Tibial artery (tissue), 4 donors: Measurements from ENCODE around the gene KPNA6.
"Not testable (repeated sequence)": the region's sequence is repeated elsewhere in the genome, so short reads cannot be mapped to it uniquely, and the experiment has no call there.

Experiments
- DNase-seq, 2 donors: peaks; one replicate each; pipeline ENCODE4 v3.0.0-alpha.2; 2019
- H3K27ac ChIP-seq, 2 donors: fragments of 200-600 bp; sonication (generic) in 1 of 2; 1 replicate in 1 of 2; 2 replicates in 1 of 2; pipeline ENCODE4 v1.5.1; 2018 to 2019; ENCODE audit warnings: mild to moderate bottlenecking in 1 of 2
- H3K27me3 ChIP-seq, 2 donors: fragments of 200-600 bp; sonication (generic) in 1 of 2; one replicate each; pipeline versions ENCODE4 v1.5.1 to v1.6.0; 2016 to 2019
- H3K36me3 ChIP-seq, 3 donors: fragments of 200-600 bp; sonication (generic) in 2 of 3; one replicate each; pipeline ENCODE4 v1.5.1; 2016 to 2019; ENCODE audit warnings: mild to moderate bottlenecking in 2 of 3
- H3K4me1 ChIP-seq, 4 donors: fragments of 200-600 bp; sonication (generic) in 2 of 4; 1 replicate in 3 of 4; 2 replicates in 1 of 4; pipeline ENCODE4 v1.5.1; 2016 to 2019
- H3K4me3 ChIP-seq, 2 donors: fragments of 200-600 bp; sonication (generic) in 1 of 2; 1 replicate in 1 of 2; 2 replicates in 1 of 2; pipeline ENCODE4 v1.5.1; 2018 to 2019; ENCODE audit warnings: mild to moderate bottlenecking in 2 of 2
- H3K9me3 ChIP-seq, 3 donors: fragments of 200-600 bp; sonication (generic) in 1 of 3; one replicate each; pipeline ENCODE4 v1.5.1; 2016 to 2019
- intact Hi-C: fragments of 100-400 bp; cut with DNase I; formaldehyde crosslinking; loops from one replicate; pipeline ENCODE4 v1.15.0; 2023; ENCODE audit warnings: low total_unique reads
- TF ChIP-seq, protein P1 (sequence below), 2 experiments: fragments of 200-600 bp in 1 of 2; fragments of 450-650 bp in 1 of 2; IDR thresholded peaks; one replicate each; pipeline ENCODE4 v1.5.1; 2017 to 2019; ENCODE audit warnings: antibody characterized with exemption in 2 of 2, mild to moderate bottlenecking in 1 of 2, moderate library complexity in 1 of 2

KPNA6 gene

DNA sequence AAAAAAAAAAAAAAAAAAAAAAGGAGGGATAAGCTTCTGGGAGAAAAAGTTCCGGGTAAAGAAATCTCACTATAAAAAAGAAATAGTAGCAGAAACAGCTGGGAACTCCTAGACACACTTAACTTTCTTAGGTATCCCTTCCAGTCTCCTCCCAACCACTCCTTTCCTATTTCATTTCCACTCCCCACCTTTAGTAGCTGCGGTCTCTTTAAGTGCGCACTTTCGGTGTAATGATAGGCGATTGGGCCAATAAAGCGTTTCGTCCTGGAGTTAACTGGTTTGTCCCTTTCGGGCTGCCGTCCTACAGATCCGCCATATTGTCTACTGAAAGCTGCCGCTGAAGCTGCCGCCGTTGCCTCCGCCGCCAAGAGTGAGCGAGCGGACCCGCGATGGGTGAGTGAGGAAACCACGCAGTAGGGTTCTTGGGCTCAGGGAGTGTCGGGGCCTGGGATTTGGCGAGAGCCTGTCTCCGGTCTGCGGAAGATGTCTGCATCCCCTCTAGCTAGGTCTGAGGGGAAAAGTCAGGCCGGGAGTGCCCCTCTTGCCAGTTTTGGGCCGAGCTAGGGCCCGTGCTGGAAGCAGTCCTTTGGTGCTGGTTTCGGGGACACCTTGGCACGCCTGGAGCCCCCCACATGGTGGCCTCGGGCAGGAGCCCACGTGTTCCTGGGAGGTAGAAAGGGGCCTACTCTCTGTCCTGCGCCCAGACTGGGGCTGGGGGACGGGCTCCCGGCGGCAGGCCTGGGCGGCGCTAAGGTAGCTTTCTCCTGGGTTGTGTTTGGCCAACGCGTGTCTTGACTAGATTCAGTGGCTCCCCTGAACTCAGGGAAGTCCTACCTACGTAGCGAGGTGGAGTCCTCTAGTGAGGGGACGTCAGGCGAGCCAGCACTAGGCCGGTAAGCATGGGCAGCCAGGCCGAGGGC is at the start of gene KPNA6:
KPNA6 (plus strand) TSS at position 315 of the 920 bp plus-strand sequence; CDS start at position 390, 75 bp downstream.
- H3K4me3 ChIP-seq: peak within 1 kb of the TSS; percentile 79 to 86
- H3K27ac ChIP-seq: peak within 1 kb of the TSS; percentile 86 to 90
- intact Hi-C loops: loop anchor here (5.0 to 10.0 kb wide), 2 partner anchors 36 to 1827 kb away; partner anchors contain the start of gene TMEM39B
- TF ChIP-seq, protein P1, sequence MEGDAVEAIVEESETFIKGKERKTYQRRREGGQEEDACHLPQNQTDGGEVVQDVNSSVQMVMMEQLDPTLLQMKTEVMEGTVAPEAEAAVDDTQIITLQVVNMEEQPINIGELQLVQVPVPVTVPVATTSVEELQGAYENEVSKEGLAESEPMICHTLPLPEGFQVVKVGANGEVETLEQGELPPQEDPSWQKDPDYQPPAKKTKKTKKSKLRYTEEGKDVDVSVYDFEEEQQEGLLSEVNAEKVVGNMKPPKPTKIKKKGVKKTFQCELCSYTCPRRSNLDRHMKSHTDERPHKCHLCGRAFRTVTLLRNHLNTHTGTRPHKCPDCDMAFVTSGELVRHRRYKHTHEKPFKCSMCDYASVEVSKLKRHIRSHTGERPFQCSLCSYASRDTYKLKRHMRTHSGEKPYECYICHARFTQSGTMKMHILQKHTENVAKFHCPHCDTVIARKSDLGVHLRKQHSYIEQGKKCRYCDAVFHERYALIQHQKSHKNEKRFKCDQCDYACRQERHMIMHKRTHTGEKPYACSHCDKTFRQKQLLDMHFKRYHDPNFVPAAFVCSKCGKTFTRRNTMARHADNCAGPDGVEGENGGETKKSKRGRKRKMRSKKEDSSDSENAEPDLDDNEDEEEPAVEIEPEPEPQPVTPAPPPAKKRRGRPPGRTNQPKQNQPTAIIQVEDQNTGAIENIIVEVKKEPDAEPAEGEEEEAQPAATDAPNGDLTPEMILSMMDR (IDR thresholded peaks at IDR 0.05): no peak
- H3K36me3 ChIP-seq: peaks cover 0 to under 1% (median 0%) of the 10 kb centered on the region in 3 donors
- peak; percentile 88 to 95 for DNase-seq
- no peaks in the 10 kb centered on the region for H3K27me3 ChIP-seq
- no peaks in the 10 kb centered on the region for H3K9me3 ChIP-seq
- H3K4me1 ChIP-seq: peaks cover 0 to 48% (median 35%) of the 10 kb centered on the region in 4 donors

DNA sequence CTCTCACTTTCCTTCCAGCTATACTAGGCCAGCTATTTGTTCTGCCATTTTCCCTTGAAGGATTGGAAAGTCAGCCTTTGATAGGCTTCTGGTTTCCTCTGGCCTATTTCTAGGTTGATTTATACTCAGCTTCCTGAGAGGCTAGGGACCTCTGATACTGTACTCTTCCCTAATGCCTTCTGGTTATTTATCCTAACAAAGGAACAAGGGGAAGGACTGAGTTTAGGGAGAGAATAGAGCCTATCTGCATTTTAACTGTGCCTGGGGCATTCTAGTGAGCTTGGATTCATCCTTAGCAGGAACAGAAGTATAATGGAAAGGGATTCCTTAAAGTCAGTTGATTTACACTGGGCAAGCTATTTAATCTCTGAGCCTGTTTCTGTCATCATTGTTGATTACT is 46.9 kb upstream of the KPNA6 start:
- H3K36me3 ChIP-seq: peaks cover 25 to 43% (median 33%) of the 10 kb centered on the region in 3 donors

DNA sequence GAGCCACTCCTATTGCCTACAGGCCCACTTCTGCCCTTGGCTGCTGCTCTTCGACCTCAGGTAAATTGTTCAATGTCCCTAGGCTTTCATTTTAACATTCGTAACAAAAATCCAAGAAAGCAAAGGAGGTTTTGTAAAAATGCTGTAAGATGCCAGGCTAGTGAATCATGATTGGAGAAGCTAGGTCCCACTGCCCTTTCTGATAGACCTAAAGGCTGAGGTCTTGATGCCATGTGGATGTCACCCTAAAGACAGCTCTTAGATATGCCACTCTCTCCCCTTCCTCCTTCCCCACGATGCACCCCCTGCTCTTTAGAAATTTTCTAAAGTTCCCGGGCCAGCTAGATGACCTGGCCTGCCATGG is 45.0 kb upstream of the KPNA6 start:
- intact Hi-C loops: loop anchor here (5.0 to 10.0 kb wide), 2 partner anchors 46 to 98 kb away; no protein-coding TSS in a partner anchor
- Histone ChIP-seq H3K36me3 (peaks cover 18 to 35% (median 22%) of the 10 kb centered on the region in 3 donors), H3K4me1 (peaks cover 0 to 36% (median 29%) of the 10 kb centered on the region in 4 donors), H3K9me3 (no peaks in the 10 kb centered on the region), H3K27me3 (no peaks in the 10 kb centered on the region), H3K4me3 (no peak overlapping the region), H3K27ac (peak overlapping the region; percentile 74 to 78)
- no peak for DNase-seq
- TF ChIP-seq, protein P1 (IDR thresholded peaks at IDR 0.05): no peak

More for the DNA sequence above, 46.9 kb upstream of the KPNA6 start:
- Histone ChIP-seq H3K9me3 (no peaks in the 10 kb centered on the region), H3K4me1 (peaks cover 0 to 19% (median 17%) of the 10 kb centered on the region in 4 donors), H3K4me3 (no peak overlapping the region), H3K27ac (peak overlapping the region; percentile 74 to 78), H3K27me3 (no peaks in the 10 kb centered on the region)
- TF ChIP-seq, protein P1 (IDR thresholded peaks at IDR 0.05): no peak
- intact Hi-C loops: loop anchor here (5.0 to 10.0 kb wide), 2 partner anchors 44 to 96 kb away; no protein-coding TSS in a partner anchor
- no peak for DNase-seq

DNA sequence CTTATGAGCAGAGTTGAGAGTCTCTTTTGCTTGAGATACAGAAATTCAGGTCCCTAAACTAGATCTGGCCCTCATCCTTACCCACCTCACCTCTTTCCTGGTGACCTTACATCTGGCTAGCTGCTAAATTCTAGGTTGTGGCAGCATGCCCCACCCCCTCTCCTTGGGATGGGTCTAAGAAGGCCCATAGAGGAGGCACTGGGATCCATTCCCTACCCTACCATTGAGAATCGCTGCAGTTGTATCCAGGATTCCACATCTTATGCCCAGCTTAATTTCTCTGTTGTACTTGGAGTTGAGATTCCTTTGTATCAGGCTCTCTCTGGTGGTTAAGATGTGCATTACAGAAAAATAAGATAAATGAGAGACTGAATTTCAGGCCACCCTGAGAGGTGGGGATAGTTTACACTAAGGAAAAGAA is 44.6 kb upstream of the KPNA6 start:
- H3K36me3 ChIP-seq: peaks cover 14 to 30% (median 18%) of the 10 kb centered on the region in 3 donors
- DNase-seq: no peak
- H3K4me3 ChIP-seq: no peak overlapping the region
- H3K27ac ChIP-seq: peak overlapping the region; percentile 74 to 78
- peaks cover 0 to 39% (median 30%) of the 10 kb centered on the region in 4 donors for H3K4me1 ChIP-seq
- H3K9me3 ChIP-seq: no peaks in the 10 kb centered on the region
- H3K27me3 ChIP-seq: no peaks in the 10 kb centered on the region
- intact Hi-C loops: loop anchor here (5.0 to 10.0 kb wide), 2 partner anchors 46 to 98 kb away; no protein-coding TSS in a partner anchor
- TF ChIP-seq, protein P1 (IDR thresholded peaks at IDR 0.05): peak; percentile 66 to 84

DNA sequence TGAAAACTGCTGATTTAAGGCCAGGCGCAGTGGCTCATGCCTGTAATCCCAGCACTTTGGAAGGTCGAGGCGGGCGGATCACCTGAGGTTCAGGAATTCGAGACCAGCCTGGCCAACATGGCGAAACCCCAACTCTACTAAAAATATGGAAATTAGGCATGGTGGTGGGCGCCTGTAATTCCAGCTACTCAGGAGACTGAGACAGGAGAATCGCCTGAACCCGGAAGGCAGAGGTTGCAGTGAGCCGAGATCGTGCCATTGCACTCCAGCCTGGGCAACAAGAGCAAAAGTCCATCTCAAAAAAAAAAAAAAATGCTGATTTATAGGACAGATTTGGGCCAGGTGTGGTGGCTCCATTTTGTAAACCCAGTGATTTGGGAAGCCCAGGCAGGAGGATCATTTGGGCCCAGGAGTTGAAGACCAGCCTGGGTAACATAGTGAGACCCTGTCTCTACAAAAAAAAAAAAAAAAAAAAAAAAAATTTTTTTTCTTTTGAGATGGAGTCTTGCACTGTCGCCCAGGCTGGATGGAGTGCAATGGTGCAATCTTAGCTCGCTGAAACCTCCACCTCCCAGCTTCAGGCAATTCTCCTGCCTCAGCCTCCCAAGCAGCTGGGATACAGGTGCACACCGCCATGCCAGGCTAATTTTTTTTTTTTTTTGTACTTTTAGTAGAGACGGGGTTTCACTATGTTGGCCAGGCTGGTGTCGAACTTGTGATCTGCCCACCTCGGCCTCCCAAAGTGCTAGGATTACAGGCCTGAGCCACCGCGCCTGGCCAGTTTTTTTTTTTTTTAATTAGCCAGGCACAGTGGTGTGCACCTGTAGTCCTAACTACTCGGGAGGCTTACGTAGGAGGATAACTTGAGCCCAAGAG is 42.0 kb upstream of the KPNA6 start:
- not testable (repeated sequence) for H3K27me3 ChIP-seq, H3K9me3 ChIP-seq, DNase-seq, H3K4me3 ChIP-seq, H3K36me3 ChIP-seq
- Histone ChIP-seq H3K27ac (peak overlapping the region; percentile 13 to 50), H3K4me1 (peaks cover 0 to 41% (median 30%) of the 10 kb centered on the region in 4 donors)
- intact Hi-C loops: loop anchor here (10.0 kb wide), 1 partner anchor 101 kb away; no protein-coding TSS in a partner anchor
